HG02870 (cell line): ENCODE results near the gene CDON.
"Not testable (repeated sequence)": the region's sequence is repeated elsewhere in the genome, so short reads cannot be mapped to it uniquely, and the experiment has no call there.

Source experiments
- ATAC-seq: cut with Tn5 transposase; IDR thresholded peaks from one replicate; pipeline ENCODE4 v1.9.1; 2021; ENCODE audit warnings: mild to moderate bottlenecking, moderate library complexity; ENCODE audit not compliant: unreplicated experiment

The CDON gene

GRCh38 chr11:125930076-125930450, 132.6 kb downstream of the CDON start:
- no peak for ATAC-seq

DNA sequence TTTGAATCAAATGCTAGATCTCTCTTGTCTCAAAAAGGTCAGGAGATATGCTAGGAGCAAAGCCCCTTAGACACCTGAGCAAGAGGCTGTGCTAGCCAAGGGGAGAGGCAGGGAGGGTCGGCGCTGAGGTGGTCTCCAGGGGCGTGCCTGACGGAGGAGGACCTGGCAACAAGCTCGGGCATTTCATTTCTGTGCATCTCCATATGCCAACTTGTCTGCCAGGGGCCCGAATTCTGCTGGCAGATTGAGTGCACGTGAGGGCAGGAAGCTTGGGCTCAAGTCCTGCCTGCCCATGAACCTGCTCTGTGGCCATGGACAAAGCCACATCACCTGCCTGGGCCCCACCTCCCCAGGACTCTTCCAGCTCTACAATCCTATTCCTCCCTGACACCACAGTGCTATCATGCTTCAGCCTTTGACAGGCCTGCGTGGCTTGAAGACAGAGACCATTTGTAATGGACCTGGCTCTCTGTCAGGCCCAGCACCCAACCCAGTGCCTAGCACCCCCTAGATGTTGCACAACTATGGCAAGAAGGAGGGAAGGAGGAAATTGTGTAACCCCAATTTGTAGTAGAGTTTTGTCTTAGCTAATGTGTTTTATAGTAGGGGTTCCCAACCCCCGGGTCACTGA, 133.1 kb downstream of the CDON start:
- ATAC-seq, result no peak

DNA sequence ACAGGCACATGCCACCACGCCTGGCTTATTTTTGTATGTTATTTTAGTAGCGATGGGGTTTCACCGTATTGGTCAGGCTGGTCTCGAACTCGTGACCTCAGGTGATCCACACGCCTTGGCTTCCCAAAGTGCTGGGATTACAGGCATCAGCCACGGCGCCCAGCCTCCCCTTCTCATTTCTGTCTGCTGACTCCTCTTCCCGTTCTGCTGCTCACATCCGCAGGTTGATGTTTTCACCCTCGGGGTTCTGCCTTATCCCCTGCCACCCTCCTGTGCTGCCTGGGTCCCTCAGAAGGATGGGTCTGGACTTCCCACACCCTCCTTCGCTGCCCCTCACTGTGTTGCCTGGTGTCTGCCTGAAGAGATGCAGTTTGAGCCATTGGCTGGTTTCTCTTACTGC, 136.0 kb downstream of the CDON start:
- ATAC-seq, result no peak

GRCh38 chr11:125925804-125926203, 136.9 kb downstream of the CDON start:
- ATAC-seq, result no peak

DNA sequence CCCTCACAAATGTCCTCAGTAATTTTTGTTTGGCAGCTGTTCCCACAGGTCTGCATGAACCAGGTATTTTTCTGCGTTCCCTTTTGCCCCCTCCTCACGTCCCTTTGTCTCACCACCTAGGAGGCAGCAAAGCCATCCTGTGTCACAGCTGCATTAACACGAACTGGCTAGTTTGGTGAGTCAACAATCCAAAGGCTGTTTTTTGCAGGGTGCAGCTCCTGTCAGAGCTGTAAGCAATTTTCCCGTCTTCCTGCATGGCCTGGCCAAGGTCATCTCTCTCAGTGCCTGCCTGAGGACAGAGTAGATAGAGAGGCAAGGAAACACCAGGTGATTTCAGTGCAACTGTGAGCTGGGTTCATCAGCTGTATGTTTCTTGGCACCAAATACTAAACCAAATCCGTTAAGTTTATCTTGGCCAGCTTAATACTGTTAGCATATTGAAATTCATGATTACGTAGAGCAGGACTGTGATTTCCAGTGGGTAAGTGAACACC, 137.4 kb downstream of the CDON start:
- no peak for ATAC-seq

DNA sequence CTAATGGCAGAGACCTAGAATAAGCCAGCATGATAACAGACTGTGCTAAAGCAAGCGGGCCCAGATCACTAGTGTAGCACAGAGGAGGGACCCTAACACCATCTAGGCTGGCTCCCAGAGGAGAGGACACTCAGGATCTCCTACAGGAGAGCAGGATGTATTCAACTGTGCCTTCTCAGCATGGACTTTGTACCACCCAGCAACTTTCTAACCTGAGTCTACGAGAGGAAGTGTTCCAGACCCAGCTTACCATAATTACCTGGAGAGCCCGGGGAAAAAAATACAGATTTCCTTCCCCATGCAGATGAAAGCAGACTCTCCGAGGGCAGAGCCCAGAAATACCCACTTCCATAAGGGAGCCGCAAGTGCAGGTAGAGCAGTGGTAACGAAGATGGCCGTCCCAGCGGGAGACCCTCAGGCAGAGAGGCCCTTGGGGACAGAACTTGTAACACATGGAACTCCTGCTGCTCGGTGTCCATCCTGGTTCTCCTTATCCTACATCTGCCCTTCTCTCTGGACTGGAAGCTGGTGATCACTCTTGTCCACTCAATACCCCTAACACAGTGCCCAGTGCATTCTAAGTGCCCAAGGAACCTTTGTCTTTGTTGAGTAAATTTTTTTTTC, 138.2 kb downstream of the CDON start:
- ATAC-seq, result no peak

GRCh38 chr11:125923633-125924032, 139.0 kb downstream of the CDON start:
- no peak for ATAC-seq

DNA sequence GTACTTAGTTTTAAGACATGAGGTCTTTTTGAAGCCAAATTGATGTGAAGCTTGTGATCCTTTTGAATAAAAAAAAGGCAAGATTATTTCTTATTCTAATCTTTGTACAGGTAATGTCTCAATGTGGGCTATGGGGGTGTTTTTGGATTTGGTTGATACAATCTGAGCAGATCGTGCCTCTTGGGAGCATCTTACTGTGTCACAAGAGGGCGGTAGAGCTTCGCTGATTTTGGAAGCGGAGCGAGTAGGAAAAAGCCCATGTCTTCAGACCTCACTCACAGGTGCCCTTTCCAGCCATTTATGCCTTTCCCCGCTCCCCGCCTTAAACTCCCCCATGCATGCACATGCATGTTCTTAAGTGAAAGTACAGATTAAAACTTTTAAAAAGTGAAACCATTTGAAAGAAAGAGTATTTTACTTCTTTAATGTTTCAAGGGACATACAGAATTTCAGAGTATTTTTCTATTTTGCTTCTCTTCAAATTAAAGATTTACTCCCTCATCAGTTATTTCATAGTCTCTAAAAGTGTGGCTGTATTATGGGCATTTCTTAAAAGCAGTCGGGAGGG, 139.6 kb downstream of the CDON start:
- peak; percentile 68 for ATAC-seq

GRCh38 chr11:125922156-125922555, 140.5 kb downstream of the CDON start:
- no peak for ATAC-seq

- ATAC-seq, result no peak
These were observed 141.6 kb downstream of the CDON start for GRCh38 chr11:125921042-125921441.

DNA sequence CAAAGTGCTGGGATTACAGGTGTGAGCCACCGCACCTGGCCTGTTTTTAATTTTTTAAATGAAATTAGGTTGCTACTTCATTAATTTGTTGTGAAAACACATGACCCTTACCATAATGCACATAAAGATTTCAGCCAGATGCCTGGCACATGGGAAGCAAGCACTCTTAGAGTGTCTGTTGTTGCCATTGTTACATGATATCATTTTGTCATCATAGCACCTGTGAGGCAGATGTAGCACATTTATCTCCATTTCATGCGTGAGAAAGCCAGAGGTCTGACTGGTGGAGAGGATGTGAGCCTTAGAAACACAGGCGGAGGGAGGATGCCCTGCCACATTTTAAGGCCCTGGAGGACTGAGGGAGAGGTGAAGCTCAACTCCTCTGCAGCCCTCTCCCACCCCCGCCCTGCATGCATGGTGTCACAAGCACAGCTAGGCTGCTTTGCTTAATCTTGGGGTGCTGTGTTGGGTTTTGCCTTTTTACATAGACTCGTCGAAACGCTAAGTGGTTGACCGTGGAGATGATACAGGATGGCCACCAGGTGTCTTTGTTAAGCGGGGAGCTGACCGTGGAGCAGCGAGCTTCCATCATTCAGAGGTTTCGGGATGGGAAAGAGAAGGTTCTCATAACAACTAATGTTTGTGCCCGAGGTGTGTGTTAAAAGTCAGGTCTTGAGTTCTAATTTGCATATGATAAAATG, 144.4 kb downstream of the CDON start:
- ATAC-seq, result no peak

DNA sequence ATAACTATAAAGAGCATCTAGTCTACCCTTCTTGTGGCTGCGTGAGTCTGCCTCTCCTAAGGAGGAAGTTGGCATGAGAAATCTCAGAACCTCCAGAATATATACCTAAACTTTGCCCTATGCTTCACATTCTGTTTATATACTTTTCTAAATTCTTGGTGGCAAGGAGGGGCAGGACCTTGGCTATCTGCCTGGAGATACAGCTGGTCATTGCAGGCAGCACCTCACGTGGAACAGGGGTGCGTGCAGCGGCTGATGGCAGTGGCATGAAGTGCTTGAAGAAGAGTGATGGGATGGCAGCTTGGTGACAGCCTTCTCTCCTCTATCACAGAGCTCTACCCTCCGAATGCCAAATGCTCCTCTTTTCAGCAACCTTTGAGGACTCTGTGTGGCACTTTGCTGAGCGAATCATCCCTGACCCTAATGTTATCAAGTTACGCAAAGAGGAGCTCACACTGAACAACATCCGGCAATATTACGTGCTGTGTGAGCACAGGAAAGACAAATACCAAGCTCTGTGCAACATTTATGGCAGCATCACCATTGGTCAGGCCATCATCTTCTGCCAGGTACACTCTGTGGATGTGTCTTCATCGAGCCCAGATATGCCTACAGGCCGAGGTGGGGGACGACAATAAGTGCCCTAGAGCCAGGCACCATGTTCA, 145.9 kb downstream of the CDON start:
- ATAC-seq, result no peak

GRCh38 chr11:125914601-125915000, 148.1 kb downstream of the CDON start:
- not testable (repeated sequence) for ATAC-seq

DNA sequence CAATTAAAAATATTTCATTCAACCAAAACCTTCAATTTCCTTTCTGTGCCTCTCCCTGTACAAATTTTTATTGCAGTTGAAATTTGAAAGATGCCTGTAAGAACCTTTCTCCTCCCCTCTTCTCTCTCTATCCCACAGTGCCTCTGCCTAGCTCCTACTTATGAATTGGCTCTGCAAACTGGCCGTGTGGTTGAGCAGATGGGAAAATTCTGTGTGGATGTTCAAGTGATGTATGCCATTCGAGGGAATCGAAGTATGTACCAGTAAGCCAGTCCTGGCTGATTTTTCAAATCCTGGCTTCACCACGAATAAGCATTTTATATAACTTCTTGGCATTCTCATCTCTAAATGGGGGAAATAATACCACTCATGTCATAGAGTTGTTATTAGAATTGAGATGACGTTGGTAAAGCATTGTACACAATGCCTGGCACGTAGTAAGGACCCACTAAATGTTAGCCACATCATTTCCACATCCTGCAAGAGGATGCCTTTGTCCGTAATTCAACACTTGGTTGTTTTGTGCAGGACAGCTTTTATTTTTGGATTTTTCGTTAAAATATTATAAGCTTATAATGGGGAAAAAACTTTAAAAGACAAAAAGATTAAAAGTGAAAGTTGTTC, 152.3 kb downstream of the CDON start:
- ATAC-seq, result no peak
